Measurements from ENCODE around the gene LIN9. TPM values are rescaled to one million over a fixed set of nuclear protein-coding genes. Genes with fewer than 3 reads are reported as not detected.

The LIN9 gene
- total and polyA plus RNA-seq, 2 of the 13 experiments (the other 11 are each of a cell fraction or from before 2014, with no cell fraction given) = 3.0 to 10.0 TPM

GRCh38 chr1:226308723-226309397, at the start of gene LIN9 (continued):
- TF ChIP-seq KIAA2018 (CRISPR knock-in tag; IDR thresholded peaks at IDR 0.05; ENCODE audit: borderline replicate concordance) (no peak), PAXIP1 (CRISPR knock-in tag; conservative IDR thresholded peaks at IDR 0.05) (no peak), ESRRA (CRISPR knock-in tag; IDR thresholded peaks at IDR 0.05; ENCODE audit: low read depth) (no peak), TAF1 (CRISPR knock-in tag; IDR thresholded peaks at IDR 0.05) (peak; percentile 87), SP4 (CRISPR knock-in tag; IDR thresholded peaks at IDR 0.05) (peak; percentile 71), RBAK (CRISPR knock-in tag; IDR thresholded peaks at IDR 0.05) (no peak), SAP130 (CRISPR knock-in tag; IDR thresholded peaks at IDR 0.05; ENCODE audit: low read depth) (peak; percentile 95), HDAC2 (CRISPR knock-in tag; IDR thresholded peaks at IDR 0.05) (no peak; the same call in 1 of the 2 replicates), NFE2L1 (CRISPR knock-in tag; IDR thresholded peaks at IDR 0.05; ENCODE audit: borderline replicate concordance) (no peak), ZNF564 (CRISPR knock-in tag; IDR thresholded peaks at IDR 0.05) (peak; percentile 91), FOXP4 (CRISPR knock-in tag; IDR thresholded peaks at IDR 0.05) (no peak), ZFP62 (CRISPR knock-in tag; IDR thresholded peaks at IDR 0.05) (no peak), ZNF792 (CRISPR knock-in tag; IDR thresholded peaks at IDR 0.05) (no peak), ZNF605 (CRISPR knock-in tag; IDR thresholded peaks at IDR 0.05) (no peak; the same call in 1 of the 2 replicates), PCBP1 (IDR thresholded peaks at IDR 0.05; ENCODE audit: borderline replicate concordance, low read depth, low read length) (no peak), SALL1 (CRISPR knock-in tag; IDR thresholded peaks at IDR 0.05) (peak; percentile 20; the same call in 1 of the 2 replicates)
